HG03442 (cell line): ENCODE measurements around the gene CDC14A.

Source experiments
- ATAC-seq: cut with Tn5 transposase; IDR thresholded peaks from one replicate; pipeline ENCODE4 v1.9.1; 2021; ENCODE audit warnings: mild to moderate bottlenecking, moderate library complexity; ENCODE audit not compliant: unreplicated experiment

The CDC14A gene

DNA sequence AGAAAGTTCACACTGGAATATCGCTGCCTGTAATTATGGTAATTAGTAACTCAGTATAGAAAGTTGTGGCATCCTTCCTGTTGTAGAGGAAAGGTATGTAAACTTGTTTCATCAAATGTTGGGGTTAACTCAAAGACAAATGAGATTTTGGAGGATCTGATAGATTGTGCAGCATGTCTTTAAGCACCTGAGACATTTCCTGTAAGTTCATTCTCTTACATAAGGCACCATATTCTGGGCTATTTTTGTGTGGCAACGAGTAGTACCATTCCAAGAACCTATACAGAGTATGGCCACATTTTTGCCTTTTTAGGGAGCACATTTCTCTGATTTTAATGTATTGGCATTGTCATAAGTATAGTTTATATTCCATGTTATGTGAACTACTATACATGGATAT is 88.8 kb downstream of the CDC14A start:
- ATAC-seq = no peak

DNA sequence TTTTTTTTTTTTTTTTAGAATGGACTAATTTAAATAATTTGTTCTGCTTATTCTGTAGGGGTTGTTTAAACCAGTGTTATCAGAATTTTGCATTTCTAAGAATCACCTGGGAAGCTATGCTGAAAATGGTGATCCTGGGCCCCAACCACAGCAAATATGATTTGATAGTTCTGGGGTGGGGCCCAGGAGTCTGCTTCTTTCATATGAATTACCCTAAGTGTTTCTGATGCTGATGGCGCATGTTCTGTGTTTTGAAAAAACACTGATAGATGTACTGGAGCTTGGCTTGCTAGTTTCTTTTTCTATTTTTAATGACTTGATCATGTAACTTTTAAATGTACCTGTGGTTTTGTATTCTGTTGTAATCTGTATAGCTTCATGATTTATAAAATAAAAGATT is 89.3 kb downstream of the CDC14A start:
- ATAC-seq = no peak

DNA sequence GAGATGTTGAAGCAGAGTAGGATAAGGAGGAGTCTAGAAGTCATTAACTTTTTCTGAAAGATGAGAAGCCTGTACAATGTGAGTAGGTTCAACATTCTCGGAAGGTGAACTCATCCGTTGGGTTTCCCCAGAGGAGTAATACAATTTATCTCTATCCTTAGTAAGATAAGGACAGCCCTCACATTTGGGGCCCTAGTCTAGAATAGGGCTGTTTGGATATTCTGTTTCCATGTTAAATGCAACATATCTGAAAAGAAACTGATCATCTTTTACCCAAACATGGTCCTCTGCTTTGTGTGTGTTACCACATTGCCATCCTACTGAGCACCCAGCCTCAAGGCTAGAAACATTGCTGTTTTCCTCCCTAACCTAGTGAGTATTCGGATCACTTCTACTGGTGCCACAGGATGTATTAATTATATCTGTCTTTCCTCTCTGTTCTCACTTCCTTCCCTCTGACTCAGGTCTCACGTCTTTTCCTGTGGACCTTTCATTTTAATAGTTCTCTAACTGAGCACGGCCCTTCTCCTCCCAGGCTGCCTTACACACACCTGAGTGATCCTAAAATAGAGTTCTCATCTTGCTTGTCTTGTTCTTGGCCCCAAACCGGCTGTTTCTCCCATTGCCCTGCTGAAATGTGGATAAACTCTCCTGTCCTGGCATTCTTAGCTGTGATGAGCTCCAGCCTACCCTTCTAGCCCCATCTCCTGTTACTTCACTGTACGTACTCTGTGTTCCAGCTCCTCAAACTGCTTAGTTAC is 91.7 kb downstream of the CDC14A start:
- peak; percentile 75 for ATAC-seq

DNA sequence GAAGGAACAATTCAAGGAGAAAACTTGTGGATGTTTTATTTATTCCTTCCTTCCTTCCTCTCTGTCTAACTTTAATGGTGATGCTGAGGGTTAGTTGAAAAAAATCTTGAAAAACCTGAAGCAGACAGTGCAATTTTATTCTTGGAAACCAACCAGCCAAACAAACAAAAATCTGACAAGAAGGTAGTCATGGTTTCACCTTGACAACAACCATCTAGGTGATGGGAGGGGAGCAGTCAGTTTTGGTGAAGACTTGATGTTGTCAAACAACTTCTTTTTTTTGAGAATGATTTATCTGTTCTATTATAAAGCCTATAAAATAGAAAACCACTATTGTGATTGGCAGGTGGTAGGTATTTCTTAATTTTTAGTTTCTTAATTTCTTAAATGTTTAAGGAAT is 93.3 kb downstream of the CDC14A start:
- no peak for ATAC-seq

DNA sequence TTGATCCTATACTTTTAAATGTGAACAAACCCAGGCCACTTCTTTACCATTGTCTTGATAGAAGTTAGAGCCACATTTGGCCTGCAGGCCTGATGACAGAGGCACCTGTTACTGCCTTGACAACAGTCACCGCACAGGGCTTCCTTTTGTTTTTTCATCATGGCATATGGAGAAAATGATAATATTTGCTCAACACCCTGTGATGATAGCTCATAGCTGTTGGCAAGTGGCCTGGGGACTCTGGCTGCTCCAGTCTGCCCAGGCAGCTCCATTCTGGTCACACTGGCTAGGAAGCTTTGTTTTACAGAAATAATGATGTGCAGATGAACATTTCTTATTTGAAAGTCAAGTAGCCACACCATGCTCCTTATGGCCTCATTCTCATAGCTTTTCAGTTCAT is 96.1 kb downstream of the CDC14A start:
- ATAC-seq = no peak

DNA sequence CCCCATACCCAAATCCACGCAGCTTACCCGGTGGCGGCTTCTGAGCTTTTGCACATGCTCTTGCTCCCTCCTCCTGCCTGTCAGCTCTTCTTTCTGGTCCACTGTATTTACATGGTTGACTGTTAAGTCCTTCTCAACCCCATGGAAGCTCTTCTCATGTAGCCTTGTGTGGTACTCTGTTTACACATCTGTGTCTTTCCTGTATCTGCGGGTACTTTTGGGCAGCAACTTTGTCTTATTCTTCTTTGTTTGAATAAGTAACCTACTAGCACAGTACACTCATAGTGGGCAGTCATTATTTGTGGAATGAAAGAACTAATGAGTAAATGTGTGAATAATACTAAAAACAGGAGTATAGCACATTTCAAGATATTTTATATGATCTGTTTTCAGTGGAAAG is 97.2 kb downstream of the CDC14A start:
- peak; percentile 60 for ATAC-seq

DNA sequence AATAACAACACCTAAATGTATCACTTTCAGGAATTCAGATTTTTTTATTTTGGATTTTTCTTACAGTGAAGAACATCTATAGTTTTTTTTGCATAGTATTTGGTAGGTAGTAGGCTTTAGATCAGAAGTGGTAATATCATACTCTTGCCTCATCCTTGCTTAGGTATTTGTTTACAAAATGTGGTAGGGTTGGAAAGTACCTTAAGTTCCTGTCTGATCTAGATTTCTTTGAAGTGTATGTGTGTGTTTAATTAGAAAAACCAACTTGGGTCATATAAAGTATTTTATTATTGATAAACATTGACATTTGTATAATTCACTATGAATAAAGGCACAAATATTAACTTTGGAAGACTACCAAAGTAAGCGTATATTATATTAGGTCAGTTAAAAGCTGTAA is 100.3 kb downstream of the CDC14A start:
- ATAC-seq = peak; percentile 78

DNA sequence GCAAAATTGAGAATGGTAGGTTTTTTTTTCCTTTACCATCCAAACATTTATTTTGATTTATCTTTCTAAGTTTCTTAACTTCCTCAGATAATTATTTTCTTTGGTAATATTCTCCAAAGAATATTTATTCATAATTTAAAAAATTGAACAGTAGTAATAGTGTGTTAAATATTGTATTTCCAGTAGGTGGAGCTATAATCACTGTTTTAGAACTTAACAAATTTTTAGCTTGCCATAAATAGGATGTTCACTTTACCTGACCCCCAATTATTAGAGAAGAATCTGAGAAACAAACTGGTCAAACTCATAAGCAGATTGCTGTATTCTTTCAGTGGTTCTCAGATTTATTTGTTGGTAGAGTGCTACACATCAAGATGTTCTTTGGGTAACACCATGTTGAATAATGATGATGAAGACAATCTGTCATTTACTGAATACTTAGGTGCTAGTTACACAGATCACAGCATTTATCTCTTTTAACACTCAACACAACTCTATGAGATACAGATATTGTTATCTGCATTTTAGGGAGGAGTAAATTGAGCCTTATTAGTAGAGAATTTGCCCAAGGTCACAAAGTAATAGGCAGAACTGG is 103.3 kb downstream of the CDC14A start:
- no peak for ATAC-seq

DNA sequence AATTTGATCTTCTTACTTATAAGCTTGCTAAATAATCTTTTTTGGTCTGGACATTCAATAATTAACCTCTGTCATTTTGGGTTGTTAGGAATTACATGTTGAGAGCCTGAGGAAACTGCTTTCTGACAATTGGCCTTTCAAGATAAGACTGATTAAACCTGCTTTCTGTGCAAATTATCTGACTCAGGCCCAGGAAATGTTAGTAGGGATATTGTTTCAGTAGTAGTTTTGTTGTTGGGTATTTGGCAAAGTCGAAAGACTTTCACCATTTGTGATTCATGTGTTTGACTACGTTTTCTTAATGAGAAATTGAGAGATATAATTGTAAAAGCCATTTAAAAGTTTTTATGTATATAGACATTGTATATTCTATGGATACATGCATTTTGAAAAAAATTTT is 104.6 kb downstream of the CDC14A start:
- ATAC-seq = no peak

DNA sequence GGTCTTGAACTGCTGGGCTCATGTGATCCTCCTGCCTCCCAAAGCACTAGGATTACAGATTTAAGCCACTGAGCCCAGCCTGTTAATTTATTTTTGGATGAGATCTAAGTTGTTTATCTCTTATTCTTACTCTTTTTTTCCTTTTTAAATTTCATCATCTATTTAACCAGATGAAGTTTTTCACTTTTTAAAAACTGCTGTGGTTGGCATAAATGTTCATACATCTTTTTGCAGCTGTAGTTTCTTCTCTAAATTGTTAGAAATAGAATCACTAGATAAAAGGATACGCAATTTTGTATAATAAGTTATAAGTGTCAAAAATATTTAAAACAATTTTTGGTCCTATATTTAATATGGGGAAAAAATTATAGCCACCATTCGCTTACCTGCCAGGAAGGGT is 105.4 kb downstream of the CDC14A start:
- no peak for ATAC-seq

DNA sequence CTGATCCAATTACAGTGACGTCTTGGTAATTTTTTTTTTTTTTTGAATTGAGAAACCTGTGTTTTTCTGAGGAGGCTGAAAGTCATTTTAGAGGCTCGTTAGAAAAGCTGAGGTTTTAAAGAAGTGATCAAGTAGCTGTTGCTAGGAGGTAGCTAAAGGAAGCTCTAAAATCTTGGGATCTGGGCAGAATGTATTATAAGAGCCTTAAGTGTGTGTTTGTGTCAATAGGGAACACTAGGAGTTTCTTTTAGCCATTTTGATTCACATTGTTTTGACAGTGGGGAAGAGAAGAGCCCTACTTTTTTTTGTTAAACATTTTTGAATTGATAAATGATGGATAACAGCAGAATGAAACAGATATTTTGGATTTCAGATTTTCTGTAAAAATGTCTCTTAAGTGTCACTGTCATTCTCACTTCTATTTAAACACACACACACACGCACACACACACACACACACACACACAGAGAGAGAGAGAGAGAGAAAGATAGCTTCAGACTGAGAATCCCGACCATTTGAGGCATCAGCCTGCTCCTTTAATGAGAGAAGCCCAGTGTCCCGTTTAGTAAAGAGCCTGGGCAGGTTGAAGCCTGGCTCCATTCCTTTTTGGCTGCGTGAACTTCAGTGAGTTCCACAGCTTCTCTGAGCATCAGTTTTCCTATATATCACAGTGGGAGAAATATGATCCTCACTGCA is 106.5 kb downstream of the CDC14A start:
- no peak for ATAC-seq

DNA sequence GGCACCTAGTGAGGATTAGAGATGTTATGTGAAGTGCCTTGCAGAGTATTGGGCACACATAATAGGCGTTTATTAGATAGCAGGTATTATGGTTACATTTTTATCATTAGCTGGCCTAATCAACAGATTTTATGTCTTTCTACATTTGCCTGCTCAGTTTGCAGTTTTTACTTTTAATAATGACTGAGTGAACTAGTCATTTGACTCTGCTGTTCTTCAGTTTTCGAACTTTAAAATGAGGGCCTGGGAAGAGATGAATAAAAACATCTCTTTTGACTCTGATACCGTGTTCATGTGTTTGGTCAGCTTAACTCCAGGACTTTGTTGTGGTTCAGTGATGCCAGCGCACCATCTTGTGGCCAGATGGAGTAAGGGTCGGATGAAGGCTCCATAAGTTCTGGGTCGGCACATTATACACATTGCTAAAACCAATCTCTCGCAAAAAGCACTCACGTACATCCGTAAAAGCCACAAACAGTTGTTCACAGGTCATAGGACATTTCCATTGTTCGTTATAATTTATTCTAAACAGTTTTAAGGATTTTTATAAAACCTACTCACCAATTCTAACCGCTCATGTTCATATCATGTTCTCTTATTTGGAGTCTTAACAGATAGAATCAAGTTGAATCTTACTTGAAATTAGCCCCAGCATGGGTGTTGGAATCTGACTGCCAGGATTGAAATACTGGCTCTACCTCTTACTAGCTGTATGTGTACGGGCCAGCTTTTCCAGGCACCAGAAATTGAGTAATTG is 107.2 kb downstream of the CDC14A start:
- ATAC-seq = peak; percentile 89

DNA sequence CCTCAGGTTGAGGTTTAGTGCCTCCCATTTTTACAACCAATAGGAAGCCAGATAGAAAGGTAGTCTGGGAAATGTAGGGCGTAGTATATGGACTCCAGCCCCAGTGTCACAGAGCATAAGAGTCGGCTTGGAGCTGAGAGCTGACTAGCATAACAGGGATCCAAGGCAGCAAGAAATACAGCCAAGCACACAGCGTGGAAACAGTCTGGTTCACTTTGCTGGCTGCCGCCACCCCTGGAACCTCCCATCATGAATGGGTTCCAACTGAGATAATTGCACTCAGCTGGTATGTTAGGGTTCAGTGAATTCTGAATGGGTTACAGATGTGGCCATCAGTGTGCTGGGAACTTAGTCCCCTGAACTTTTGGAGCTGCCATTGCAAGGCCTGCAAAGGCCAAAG is 108.9 kb downstream of the CDC14A start:
- no peak for ATAC-seq

DNA sequence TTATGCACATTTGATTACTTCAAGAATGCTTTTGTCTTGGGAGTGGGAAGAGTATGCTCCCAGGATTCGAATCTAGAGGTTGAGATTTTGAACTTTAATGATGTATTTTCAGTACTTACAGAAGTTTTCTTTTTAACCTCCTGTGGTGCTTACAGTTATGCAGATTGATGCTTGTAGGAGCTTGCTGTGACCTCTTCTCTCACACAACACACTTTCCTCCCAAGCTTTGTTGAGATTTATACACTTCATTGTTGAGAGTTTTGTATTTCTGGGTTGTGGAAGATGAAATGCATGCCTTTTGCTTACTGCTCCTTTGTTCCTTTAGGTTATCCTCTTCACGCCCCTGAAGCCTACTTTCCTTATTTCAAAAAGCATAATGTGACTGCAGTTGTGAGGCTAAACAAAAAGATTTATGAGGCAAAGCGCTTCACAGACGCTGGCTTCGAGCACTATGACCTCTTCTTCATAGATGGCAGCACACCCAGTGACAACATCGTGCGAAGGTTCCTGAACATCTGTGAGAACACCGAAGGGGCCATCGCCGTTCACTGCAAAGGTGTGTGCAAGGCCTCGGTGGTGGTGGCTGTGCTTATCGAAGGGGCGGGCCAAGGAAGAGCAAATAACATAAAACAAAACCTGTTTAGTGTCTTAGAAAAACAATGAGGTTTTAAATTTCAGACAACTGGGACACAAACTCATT is 110.2 kb downstream of the CDC14A start:
- ATAC-seq = no peak

DNA sequence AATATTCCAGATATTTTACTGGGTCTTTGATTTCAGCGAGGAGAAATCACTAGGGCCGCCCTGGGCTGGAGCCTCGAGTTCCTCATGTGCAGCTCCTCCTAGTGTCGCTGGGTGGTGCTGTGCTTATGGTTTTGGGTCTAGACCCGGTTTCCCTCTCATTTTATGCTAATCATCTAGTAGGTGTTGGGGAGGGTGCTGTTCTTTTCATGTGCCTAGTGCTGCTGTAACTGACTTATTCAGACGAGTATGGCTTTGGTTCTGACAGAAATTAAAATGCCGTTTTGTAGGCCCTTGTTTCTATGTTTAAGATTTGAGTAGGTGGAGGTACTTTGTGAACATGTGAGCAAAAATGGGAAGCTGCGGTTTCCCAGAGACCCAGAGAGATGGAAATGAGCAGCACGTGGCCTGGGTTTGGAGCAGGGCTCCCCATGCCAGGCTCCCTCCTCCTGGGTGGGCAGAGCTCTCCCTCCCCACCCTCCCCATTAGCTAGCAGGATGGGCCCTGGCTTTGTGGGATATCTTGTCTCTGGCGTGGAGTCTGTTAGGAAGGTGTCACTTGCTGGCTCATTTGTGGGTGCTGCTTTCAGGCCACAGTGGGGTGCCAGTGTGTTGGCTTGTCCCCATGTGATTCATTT is 111.6 kb downstream of the CDC14A start:
- ATAC-seq = peak; percentile 87

DNA sequence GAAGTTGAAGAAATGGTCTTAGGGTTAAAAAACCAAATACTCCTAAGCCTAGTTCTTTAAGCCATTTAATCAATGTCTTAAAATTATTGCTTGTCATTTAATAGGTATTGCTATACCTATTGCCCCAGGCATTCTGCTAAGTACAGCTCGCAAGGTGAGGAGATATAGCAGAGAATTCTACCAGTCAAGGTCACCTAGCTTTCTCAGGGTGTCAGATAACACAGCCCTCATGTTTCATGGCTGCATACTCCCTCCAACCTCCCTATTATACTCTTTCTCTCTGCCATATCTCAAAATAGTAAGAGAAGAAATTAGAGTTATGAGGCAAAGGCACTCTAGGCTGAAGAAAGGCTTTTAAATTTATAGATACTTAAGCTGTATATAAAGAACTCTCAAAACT is 117.3 kb downstream of the CDC14A start:
- no peak for ATAC-seq

DNA sequence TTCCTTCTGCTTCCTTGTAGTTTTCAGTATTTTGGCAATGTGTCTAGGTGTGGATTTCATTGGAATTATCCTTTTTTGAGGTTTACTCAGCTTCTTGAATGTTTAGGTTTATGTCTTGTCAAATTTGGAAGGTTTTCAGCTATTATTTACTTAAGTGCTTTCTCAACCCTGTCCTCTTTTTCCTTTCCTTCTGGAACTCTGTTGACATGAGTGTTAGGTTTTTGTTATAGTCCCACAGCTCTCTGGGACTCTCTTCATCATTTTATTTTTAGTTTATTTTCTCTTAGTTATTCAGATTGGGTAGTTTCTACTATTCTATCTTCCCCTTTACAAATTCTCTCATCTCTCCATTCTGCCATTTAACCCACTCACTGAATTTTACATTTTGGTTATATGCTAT is 122.5 kb downstream of the CDC14A start:
- no peak for ATAC-seq

DNA sequence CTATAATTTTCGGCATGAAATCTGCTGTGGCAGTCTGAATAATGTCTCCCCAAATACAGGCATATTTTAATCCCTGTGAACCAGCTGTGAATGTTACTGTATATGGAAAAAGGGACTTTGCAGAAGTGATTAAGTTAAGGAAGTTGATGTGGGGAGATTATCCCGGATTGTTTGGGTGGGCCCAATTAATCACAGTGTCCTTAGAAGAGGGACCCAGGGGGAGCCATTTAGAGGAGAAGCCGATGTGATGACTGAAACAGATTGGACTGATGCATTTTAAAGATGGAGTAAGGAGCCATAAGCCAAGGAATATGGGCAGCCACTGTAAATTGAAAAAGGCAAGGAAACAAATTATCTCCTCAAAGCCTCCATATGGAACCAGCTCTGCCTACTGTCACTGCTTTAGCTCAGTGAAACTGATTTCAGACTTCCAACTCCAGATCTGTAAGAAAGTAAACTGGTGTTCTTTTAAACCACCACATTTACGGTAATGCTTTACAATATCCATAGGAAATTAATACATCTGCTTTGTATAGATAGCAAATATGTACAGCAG is 124.5 kb downstream of the CDC14A start:
- ATAC-seq = no peak

DNA sequence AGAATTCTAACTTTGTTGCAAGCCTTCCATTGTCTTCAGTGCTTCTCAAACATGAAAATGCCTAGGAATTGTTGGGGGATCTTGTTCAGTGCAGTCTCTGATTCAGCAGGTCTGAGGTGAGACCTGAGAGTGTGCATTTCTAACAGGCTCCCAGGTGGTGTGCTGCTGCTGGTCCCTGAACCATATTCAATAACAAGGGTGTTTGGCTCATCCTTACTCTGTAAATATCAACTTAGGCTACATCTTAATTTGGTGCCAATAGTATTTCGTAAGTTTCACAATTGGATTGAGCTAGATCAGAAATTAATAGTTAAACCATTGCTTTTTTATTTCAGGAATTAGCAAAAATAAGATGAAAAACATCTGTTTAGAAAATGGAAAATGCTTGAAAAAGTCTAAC is 126.5 kb downstream of the CDC14A start:
- no peak for ATAC-seq
